Endothelial cell of hepatic sinusoid (primary cell): ENCODE data around the gene RSRC1.
"Not testable (repeated sequence)": the region's sequence is repeated elsewhere in the genome, so short reads cannot be mapped to it uniquely, and the experiment has no call there.

Experiments
- in situ Hi-C: cut with HindIII; loops from 2 replicates; pipeline ENCODE4 v1.10.0; 2017; ENCODE audit warnings: low sequenced_read_pairs

The RSRC1 gene

DNA sequence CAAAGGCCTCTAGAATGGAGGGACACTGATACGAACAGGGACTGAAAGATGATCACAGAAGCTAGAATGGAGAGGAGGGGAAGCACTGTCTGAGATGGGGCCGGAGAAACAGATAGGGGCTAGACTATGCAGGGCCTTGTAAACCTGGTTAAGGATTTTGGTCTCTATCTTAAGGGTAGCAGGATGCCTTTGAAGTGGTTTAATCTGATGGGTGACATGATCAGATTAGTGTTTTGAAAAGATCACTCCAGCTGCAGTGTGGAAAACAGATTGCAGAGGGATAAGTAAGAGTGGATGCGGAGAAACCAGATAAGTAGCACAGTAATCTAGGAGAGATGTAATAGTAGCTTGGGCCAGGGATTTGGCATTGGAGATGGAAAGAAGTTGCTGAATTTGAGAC, 108.1 kb downstream of the RSRC1 start:
- in situ Hi-C loops, result no loop called here

DNA sequence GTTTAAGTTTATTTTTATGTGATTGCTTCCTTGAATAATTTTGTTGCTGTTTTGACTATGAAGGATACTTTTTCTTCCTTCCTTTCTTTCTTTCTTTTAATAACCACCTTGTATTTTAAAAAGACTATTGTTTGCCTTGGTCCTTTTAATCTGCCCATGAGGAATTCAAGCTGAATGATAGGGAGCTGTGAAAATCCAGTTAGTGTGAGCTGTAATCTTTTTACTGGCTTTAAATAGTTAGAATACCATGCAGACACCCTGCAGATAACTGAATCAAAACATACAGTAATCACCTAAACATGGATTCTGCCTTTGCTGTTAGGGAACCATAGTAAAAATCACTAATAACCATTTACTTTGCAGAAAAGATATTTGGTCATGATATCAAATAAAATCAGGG, 110.7 kb downstream of the RSRC1 start:
- in situ Hi-C loops, result no loop called here

DNA sequence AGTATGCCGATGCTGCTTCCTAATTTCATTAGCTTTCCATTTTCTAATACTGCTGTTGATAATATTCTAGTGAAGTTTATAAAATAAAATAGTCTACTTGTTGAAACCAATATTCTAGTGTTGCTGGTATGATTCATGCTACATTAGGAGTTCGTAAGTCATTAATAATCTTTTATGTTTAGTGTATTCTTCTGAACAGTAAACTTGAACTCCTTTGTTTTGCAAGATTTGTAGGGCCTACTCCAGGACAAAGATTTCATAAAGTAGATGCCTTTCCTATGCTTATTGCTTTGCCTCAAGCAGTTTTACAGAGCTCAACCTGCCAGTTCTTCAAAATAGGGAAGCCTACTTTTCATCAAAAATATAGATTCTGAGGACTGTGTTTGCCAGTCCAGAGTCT, 111.5 kb downstream of the RSRC1 start:
- in situ Hi-C loops, result no loop called here

DNA sequence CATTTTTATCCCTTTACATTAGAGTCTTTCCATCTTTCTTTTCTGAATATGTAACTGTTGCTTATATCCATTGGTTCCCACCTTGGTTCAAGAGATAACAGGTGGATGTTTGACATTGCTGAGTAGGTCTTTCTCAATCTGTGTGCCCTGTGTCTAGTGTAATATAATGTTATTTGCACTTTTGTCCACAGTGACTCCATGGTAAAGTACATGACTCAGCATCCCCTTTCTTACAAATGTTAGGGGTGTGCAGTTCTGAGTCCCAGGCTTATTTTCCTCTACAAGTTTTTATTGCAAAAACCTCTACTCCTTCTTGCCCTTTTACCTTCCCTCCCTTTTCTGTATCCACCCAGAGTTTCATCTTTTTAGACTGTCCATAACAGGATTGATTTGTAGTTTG, 116.5 kb downstream of the RSRC1 start:
- in situ Hi-C loops, result no loop called here

DNA sequence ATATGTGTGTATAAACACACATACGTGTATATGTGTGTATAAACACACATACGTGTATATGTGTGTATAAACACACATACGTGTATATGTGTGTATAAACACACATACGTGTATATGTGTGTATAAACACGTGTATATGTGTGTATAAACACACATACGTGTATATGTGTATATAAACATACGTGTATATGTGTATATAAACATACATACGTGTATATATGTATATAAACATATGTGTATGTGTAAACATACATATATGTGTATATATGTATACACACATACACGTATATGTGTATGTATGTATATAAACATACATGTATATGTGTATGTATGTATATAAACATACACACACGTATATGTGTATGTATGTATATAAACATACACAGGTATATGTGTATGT, 119.1 kb downstream of the RSRC1 start:
- in situ Hi-C loops, result not testable (repeated sequence)

DNA sequence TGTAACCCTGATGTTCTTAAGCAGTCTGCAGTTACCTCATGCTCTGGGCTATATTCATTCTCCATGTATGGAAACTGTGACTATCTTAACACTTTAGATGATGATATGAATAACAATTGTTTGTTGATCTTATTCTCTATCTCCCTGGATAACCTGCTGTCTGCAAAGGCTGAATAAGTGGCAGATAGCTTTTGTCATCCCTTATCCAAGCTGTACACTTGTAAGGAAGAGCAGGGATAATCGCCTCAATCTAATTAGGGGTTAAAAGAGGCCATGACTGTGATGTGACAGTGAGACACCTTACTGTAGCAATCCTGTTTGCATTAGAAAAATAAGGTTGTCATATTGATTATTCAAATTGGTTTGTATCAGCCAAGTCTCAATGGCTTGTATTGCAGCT, 123.9 kb downstream of the RSRC1 start:
- in situ Hi-C loops, result no loop called here

DNA sequence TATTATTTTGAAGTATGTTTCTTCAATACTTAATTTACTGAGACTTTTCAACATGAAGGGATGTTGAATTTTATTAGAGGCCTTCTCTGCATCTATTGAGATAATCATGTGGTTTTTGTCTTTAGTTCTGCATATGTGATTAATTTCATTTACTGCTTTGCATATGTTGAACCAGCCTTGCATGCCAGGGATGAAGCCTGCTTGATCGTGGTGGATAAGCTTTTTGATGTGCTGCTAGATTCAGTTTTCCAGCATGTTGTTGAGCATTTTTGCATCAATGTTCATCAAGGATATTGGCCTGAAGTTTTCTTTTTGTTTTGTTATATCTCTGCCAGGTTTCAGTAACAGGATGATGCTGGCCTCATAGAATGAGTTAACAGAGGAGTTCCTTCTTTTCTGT, 134.4 kb downstream of the RSRC1 start:
- in situ Hi-C loops, result no loop called here

DNA sequence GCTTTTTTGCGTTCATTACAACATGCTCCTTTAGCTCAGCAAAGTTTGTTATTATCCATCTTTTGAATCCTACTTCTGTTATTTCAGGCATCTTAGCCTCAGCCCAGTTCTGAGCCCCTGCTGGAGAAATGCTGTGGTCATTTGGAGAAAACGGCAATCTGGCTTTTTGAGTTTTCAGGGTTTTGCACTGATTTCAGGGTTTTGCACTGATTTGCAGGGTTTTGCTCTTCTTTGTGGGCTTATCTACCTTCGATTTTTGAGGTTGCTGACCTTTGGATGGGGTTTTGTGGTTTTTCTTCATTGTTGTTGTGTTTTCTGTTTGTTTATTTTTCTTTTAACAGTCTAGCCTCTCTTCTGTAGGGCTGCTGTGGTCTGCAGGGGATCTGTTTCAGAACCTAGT, 137.4 kb downstream of the RSRC1 start:
- in situ Hi-C loops, result no loop called here

DNA sequence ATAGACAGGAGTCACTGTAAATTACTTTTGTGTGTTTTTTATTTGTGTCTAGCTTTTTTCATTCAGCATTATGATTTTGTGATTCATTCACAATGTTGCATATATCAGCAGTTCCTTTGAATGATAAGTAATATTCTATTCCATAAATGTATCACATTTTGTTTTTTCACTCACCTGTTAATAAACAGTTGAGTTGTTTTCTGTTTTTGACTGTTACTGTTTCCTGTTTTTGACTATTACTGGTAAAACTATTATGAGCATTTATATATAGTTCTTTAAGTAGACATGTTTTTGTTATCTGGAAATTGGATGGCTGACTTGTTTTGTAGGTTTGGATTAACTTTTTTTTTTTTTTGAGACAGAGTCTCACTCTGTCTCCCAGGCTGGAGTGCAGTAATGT, 138.4 kb downstream of the RSRC1 start:
- in situ Hi-C loops, result no loop called here

DNA sequence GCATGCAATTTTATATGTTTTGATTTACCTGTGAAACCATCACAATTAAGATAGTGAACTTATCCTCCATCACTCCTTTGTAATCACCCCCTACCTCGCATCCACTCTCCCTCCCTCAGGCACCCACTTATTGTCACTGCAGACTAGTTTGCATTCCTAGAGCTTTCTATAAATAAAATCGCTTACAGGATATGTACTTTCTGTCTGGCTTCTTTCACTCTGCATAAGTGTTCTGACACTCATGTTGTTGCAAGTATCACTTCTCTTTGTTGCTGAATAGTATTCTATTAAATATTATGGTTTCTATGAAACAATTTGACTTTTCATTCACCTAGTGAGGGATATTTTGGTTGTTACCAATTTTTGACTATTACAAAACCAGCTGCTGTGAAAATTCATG, 139.3 kb downstream of the RSRC1 start:
- in situ Hi-C loops, result no loop called here

DNA sequence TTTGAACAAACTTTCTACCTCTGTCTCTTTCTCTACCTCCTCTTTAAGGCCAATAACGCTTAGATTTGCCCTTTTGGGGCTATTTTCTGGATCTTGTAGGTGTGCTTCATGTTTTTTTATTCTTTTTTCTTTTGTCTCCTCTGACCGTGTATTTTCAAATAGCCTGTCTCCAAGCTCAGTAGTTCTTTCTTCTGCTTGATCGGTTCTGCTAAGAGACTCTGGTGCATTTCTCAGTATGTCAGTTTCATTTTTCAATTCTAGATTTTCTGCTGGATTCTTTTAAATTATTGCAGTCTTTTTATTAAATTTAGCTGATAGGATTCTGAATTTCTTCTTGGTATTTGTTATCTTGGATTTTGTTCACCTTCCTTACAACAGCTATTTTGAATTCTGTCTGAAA, 148.7 kb downstream of the RSRC1 start:
- in situ Hi-C loops, result no loop called here

DNA sequence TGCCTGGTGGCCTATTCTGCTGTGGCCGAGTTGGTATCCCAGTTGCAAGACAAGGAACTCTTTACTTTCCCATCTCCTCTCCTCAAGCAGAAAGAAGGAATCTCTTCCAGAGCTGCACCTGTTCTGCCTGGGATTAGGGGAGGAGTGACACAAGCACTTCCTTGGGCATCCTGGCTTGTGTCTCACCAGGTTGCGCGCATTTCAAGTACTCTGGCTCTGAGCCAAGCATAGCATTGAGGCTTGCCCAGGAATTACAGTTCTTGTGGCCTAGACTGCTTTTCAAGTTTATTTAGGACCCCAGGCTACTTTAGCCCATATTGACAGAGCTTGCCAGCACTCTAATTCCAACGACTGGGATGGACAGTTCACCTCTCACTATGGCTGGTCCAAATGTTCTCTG, 150.5 kb downstream of the RSRC1 start:
- in situ Hi-C loops, result loop anchor here (5.0 kb wide), 1 partner anchor 103 kb away; no protein-coding TSS in a partner anchor

DNA sequence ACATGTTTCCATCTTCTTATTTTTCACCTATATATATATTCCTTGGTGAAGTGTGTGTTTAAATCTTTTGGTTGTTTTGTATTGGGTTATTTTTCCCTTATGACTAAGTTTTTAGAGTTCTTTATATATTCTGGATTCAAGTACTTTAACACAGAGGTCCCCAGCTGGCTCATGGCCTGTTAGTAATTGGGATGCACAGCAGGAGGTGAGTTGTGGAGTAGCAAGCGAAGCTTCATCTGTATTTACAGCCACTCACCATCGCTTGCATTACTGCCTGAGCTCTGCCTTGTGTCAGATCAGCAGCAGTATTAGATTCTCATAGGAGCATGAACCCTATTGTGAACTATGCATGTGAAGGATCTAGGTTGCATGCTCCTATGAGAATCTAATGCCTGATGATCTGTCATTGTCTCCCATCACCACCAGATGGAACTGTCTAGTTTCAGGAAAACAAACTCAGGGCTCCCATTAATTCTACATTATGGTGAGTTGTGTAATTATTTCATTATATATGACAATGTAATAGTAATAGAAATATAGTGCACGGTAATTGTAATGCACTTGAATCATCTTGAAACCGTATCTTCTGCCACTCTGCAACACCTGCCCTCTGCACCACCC, 151.6 kb downstream of the RSRC1 start:
- in situ Hi-C loops, result loop anchor here (5.0 kb wide), 1 partner anchor 104 kb away; no protein-coding TSS in a partner anchor

DNA sequence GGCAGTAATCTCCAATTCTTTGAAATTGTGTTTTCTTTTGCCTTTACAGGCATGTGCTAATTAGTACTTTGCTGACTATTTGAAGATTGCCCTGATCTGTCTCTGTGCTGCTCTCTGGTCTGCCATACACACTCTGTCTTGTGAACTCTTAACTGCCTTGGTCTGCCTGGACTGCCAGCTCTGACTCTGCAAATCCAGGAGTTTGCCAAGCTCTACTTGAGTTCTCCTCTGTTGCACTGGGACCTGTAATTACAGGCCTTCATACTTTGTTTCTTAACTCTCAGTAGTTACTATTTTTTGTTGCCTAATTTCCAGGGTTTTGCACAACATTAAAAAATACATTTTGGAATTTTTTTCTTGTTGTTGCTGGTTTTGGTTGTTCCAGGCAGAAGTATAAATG, 155.0 kb downstream of the RSRC1 start:
- in situ Hi-C loops, result loop anchor here (5.0 kb wide), 1 partner anchor 108 kb away; no protein-coding TSS in a partner anchor

DNA sequence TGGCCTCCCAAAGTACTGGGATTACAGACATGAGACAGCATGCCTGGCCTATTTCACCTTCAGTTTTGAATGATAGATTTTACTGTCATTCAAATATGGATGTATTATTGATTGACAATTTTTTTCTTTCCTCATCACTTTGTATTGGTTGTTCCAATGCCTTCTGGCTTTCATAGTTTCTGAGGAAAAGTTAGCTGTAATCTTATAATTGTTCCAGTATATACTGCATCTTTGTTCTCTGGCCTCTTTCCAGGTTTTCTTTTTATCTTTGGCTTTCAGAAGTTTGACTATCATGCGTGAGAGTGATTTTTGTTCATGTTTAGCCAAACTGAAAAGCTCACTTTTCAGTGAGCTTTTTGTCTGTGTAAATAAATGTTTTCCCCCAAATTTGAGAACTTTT, 157.1 kb downstream of the RSRC1 start:
- in situ Hi-C loops, result no loop called here

DNA sequence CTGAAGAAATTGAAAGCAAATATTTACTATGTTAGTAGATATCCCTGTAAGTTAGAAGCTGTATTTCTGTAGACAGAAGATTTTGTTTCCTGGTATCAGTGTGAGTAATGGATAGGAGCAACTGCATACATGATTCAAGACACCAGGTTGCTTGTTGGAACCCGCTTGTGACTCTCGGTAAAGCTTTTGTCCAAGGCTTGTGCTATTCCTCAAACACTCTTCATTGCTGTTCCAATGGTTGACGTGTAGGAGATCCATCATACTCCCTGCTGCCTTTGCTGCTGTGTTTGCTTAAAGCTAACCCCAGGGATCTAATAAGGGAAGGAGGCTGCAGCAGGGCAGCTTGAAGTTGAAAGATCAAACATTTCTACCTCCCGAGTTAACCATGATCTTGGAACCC, 160.1 kb downstream of the RSRC1 start:
- in situ Hi-C loops, result no loop called here

DNA sequence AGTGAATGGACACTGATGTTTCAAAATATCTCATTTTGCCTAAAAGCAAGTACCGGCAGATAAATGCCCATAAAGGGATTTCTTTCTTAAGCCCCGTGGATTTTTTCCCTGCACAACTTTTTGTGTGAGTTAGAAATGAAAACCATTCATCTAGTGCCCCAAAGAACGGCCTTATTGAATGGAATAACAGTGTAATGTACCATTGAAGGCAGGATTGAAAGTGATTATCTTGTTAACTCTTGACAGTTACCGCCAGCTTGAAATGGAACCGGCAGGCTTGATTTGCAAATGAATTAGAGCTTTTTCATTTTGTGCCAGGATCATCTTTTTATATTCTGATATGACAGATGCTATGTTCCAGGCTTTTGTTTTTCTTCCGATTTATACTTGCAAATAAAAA, 162.2 kb downstream of the RSRC1 start:
- in situ Hi-C loops, result no loop called here

DNA sequence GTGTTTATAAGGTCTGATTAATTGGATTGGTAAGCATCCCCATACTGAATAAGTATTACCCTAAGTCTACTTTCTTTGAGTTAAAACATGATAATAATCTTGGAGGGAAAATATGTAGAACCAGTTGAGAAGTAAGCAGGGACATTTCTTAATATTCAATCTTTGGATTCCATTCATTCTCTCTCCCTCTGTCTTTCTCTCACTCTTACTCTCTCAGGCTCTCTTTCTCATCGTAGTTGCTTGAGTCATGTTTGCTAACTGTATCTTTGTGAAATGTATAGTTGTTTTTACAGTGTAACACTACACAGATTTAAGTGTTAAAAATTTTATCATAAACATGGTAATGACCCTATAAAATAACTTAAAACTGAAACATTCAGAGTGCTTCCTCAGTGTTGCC, 163.8 kb downstream of the RSRC1 start:
- in situ Hi-C loops, result no loop called here

DNA sequence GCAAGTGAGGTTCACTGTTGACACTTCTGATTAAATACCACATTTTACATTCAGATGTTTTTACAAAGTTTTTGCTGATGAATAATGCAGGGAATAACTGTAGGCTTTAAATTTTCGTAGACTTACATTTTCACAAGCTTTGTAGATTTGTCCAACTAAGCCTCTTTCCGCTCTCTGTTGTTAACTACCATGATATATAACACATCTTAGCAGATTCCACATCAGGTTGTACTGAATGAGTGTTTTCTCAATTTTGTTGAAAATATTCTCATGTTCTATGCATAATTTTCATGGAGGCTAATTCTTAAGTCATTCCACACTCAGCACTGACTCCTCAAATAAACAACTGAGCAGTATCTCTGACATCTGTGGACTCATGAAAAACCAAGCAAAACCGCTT, 168.3 kb downstream of the RSRC1 start:
- in situ Hi-C loops, result no loop called here

DNA sequence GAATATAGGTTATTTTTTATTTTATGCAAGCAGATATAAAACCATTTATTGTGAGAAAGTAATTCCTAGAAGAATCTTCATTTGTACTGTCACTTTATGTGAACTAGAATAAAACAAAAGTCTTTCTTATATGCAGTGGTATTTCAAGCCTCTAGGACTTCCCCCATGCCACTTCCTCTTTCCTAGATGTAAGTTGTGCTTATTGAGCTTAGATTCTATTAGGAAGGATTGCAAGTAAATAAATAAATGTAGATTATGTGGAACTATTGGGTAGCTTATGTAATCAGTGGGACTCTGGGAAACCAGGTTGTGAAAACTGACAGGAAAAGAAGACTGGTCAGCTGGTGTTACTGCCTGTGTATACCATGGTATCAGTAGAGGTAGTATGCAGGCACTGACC, 169.7 kb downstream of the RSRC1 start:
- in situ Hi-C loops, result no loop called here

DNA sequence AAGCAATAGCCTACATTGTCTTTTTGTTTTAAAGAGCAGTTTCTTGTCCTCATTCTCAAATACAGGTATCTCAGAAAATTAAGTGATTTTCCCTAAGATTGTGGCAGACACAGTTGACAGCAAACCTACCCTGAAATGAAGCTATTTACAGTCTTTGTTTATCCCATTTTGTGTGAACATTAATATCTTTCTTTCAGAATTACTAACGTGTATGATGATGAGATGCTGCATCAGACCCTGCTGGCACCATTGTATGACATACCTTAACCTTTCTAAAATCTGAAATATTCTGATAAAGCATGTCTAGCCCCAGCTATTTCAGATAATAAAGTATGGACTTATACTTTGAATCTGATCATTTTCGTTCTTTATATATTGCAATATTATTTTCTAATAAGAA, 185.9 kb downstream of the RSRC1 start:
- in situ Hi-C loops, result no loop called here

DNA sequence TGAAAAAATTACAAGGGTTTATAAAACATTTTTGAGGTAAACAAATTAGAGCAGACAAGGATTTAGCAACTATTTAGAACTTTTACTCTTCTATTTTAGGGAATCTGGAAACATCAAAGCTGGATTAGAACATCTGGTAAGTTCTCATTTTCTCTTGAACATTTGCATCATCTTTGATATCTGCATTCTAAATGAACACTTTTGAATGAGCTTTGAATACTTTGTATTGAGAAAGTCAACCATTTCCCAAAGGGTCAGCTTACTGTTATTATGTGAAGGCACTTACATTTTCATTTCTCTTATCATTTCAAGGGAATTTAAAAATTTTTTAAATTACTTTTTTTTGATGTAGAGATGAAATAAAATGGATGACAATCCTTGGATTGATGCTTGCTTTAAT, 188.1 kb downstream of the RSRC1 start:
- in situ Hi-C loops, result no loop called here

DNA sequence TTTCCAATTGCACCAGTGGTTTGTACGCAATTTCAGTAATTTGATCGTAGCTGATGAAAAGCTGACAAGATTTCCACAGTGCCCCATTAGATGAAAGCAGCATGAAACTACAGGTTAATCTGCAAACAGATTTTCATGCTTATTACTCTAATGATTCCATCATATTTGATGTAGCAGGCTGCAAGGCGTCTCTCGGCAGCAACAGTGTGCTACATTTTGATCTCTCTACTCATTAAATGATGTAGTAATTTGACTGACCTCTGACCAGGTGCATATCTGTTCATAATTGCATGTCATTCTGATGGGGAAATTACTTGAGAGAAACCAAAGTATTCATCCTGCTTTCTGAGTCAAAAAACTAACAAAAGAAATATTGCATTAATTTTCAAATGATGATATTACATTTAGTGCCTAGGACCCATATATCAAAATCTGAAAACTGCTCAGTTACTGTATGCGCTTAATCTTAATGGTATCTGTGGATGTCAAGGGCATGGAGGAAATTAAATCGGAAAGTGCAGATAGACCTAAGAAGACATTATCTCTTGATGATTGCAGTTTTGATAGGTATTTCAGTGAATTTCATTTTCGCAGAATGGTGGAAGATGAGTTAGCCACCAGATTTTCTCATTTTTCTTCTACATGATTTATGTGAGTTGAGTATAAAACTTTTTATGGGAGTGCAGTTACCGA, 198.5 kb downstream of the RSRC1 start:
- in situ Hi-C loops, result no loop called here
